Measurements from ENCODE around the gene TMEM252. TPM values are rescaled to one million over a fixed set of nuclear protein-coding genes. Genes with fewer than 3 reads are reported as not detected.

Gene TMEM252
- total RNA-seq, 5 donors from 2014 or later (not counting 1 experiment from before 2014, with no cell fraction given) = not detected

DNA sequence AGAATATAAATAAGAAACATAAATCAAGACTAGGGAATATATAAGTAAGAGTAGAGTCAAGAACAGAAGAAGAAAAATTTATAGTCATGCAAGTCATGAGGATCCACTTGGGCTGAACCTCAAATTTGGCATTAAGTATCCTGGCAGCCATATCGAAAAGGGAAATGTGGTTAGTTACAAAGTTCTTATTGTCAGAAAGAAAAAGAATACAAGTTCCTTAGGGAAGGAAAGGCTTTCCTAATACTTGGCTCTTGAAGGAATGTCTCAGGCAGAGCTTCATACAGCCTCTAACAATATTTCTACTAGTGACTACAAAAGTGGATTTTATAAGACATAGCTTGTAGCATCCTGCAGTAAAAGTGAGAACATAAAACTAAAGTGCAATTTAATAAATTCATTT is 45.4 kb downstream of the TMEM252 start:
- Mint-ChIP-seq H3K27me3 (peaks cover 7 to 23% of the 10 kb centered on the region in 2 donors), H3K4me1 (no peaks in the 10 kb centered on the region), H3K27ac (no peak overlapping the region), H3K4me3 (no peak overlapping the region), H3K9me3 (no peaks in the 10 kb centered on the region), H3K36me3 (no peaks in the 10 kb centered on the region)
- H3K27ac ChIP-seq (ENCODE audit: low read length) = no peak overlapping the region
- H3K4me1 ChIP-seq (ENCODE audit: control insufficient read depth in 1 of 2, extremely low read depth in 1 of 2, insufficient read depth in 2 of 2, low read length in 2 of 2) = no peaks in the 10 kb centered on the region
- no peak overlapping the region for H3K4me3 ChIP-seq (ENCODE audit: control insufficient read depth in 1 of 2, extremely low read depth in 1 of 2, low read length in 1 of 2)
- H3K9me3 ChIP-seq = no peaks in the 10 kb centered on the region
- no CpG with 5 or more reads among the region's 1 CpG for WGBS (ENCODE audit: insufficient coverage)
- H3K36me3 ChIP-seq (ENCODE audit: control insufficient read depth in 2 of 2, extremely low read depth in 1 of 2, insufficient read depth in 1 of 2, low read length in 1 of 2) = no peaks in the 10 kb centered on the region
- CTCF ChIA-PET = no interaction called here
- H3K27me3 ChIP-seq (replicated peaks in 1 of 2; ENCODE audit: control insufficient read depth in 2 of 2, extremely low read depth in 1 of 2, insufficient read depth in 2 of 2, low read length in 1 of 2) = no peaks in the 10 kb centered on the region
- no peak for ATAC-seq (replicated peaks in 1 of 4)
- POLR2A ChIA-PET = no interaction called here
- DNase-seq = no peak

DNA sequence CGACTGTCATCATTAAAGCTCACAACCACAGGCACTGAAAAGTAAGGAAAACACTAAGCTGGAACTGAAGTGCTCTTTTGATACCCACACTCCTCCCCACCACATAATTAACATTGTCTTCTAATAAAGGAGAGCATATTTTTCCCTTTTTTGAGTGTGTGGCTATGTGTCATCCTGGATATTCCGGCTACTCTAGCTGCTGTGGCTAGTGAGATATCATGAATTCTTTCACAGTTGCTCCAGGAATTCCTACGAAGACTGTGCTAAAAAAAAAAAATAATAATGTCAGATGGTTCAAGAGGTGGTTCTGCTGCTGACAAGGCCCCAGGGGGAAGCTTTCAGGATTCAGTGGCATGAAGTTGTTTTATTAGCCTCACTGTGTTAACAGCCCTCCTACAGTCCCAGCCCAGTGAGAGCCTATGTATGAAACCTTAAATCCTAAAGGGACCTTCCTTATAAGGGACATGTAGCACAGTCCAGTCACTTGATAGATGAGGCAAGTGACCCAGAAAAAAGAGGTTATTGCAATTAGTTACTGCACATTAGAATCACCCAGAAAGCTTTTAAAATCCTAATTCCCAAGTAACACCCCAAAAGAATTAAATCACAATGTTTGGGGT is 46.6 kb downstream of the TMEM252 start:
- H3K9me3 Mint-ChIP-seq = no peaks in the 10 kb centered on the region
- Histone ChIP-seq H3K36me3 (ENCODE audit: control insufficient read depth in 2 of 2, extremely low read depth in 1 of 2, insufficient read depth in 1 of 2, low read length in 1 of 2) (no peaks in the 10 kb centered on the region), H3K4me1 (ENCODE audit: control insufficient read depth in 1 of 2, extremely low read depth in 1 of 2, insufficient read depth in 2 of 2, low read length in 2 of 2) (no peaks in the 10 kb centered on the region), H3K9me3 (no peaks in the 10 kb centered on the region), H3K27ac (ENCODE audit: low read length) (no peak overlapping the region), H3K27me3 (replicated peaks in 1 of 2; ENCODE audit: control insufficient read depth in 2 of 2, extremely low read depth in 1 of 2, insufficient read depth in 2 of 2, low read length in 1 of 2) (no peaks in the 10 kb centered on the region), H3K4me3 (ENCODE audit: control insufficient read depth in 1 of 2, extremely low read depth in 1 of 2, low read length in 1 of 2) (no peak overlapping the region)
- CTCF ChIA-PET = interaction anchor here in 1 of 2 donors (0.7 kb wide), 1 partner anchor 14 kb away, joined by 3 read pairs; no protein-coding TSS in a partner anchor
- no peak overlapping the region for H3K4me3 Mint-ChIP-seq
- ATAC-seq (replicated peaks in 1 of 4) = no peak
- WGBS (ENCODE audit: insufficient coverage) = no CpG with 5 or more reads among the region's 3 CpGs
- peaks cover 7 to 23% of the 10 kb centered on the region in 2 donors for H3K27me3 Mint-ChIP-seq
- POLR2A ChIA-PET = no interaction called here
- no peaks in the 10 kb centered on the region for H3K36me3 Mint-ChIP-seq
- DNase-seq = no peak
- H3K27ac Mint-ChIP-seq = no peak overlapping the region
- H3K4me1 Mint-ChIP-seq = no peaks in the 10 kb centered on the region

DNA sequence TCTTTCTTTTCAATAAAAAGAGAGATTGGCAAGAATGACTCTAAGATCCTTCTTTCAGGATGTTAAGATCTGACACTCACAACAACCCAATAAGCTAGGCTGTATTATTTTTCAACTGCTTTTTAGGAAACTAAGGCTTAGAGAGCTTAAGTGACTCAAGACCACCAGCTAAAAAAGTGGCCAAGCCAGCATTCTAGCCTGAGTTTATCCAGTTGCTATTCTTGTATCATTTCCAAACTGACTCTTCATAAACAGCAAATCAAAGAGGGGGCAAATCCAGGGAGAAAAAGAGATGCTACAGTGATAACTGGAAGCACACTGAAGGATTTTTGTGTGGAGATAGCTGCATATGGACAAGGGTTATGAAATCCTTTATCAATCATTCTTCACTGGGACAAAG is 47.1 kb downstream of the TMEM252 start:
- H3K27ac ChIP-seq (ENCODE audit: low read length) = no peak overlapping the region
- H3K4me1 Mint-ChIP-seq = no peaks in the 10 kb centered on the region
- H3K9me3 Mint-ChIP-seq = no peaks in the 10 kb centered on the region
- ATAC-seq (replicated peaks in 1 of 4) = no peak
- no peak overlapping the region for H3K4me3 Mint-ChIP-seq
- peaks cover 7 to 23% of the 10 kb centered on the region in 2 donors for H3K27me3 Mint-ChIP-seq
- H3K27ac Mint-ChIP-seq = no peak overlapping the region
- no peak overlapping the region for H3K4me3 ChIP-seq (ENCODE audit: control insufficient read depth in 1 of 2, extremely low read depth in 1 of 2, low read length in 1 of 2)
- no peaks in the 10 kb centered on the region for H3K9me3 ChIP-seq
- DNase-seq = no peak
- no peaks in the 10 kb centered on the region for H3K36me3 Mint-ChIP-seq
- no peaks in the 10 kb centered on the region for H3K4me1 ChIP-seq (ENCODE audit: control insufficient read depth in 1 of 2, extremely low read depth in 1 of 2, insufficient read depth in 2 of 2, low read length in 2 of 2)
- POLR2A ChIA-PET = no interaction called here
- H3K36me3 ChIP-seq (ENCODE audit: control insufficient read depth in 2 of 2, extremely low read depth in 1 of 2, insufficient read depth in 1 of 2, low read length in 1 of 2) = no peaks in the 10 kb centered on the region
- no peaks in the 10 kb centered on the region for H3K27me3 ChIP-seq (replicated peaks in 1 of 2; ENCODE audit: control insufficient read depth in 2 of 2, extremely low read depth in 1 of 2, insufficient read depth in 2 of 2, low read length in 1 of 2)
- CTCF ChIA-PET = interaction anchor here in 1 of 2 donors (0.7 kb wide), 1 partner anchor 15 kb away, joined by 3 read pairs; no protein-coding TSS in a partner anchor

DNA sequence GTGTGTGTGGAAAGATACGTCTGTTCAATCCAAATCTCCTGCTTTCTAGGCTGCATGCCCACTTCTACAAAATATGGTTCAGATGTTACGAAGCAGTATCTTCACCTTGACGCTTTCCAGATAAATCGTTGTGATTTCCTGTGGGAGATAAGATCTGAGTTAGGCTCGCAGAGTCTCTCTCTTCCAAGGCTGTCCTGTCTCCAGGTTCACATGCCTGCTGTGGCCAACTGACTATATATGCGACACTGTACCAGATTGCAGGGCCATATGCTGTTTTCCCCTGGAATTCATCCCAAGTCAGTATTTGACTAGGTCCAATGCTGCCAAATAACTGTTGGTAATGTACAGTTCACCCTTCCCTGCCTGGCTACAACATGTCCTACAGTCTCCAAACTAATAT is 47.9 kb downstream of the TMEM252 start:
- Histone ChIP-seq H3K36me3 (ENCODE audit: control insufficient read depth in 2 of 2, extremely low read depth in 1 of 2, insufficient read depth in 1 of 2, low read length in 1 of 2) (no peaks in the 10 kb centered on the region), H3K4me1 (ENCODE audit: control insufficient read depth in 1 of 2, extremely low read depth in 1 of 2, insufficient read depth in 2 of 2, low read length in 2 of 2) (no peaks in the 10 kb centered on the region), H3K27me3 (replicated peaks in 1 of 2; ENCODE audit: control insufficient read depth in 2 of 2, extremely low read depth in 1 of 2, insufficient read depth in 2 of 2, low read length in 1 of 2) (no peaks in the 10 kb centered on the region), H3K9me3 (no peaks in the 10 kb centered on the region), H3K27ac (ENCODE audit: low read length) (no peak overlapping the region), H3K4me3 (ENCODE audit: control insufficient read depth in 1 of 2, extremely low read depth in 1 of 2, low read length in 1 of 2) (no peak overlapping the region)
- 39% methylated on average over 5 of the region's 6 CpGs for WGBS (ENCODE audit: insufficient coverage)
- CTCF ChIA-PET = interaction anchor here in 1 of 2 donors (0.6 kb wide), 1 partner anchor 18 kb away, joined by 3 read pairs; no protein-coding TSS in a partner anchor
- H3K4me3 Mint-ChIP-seq = no peak overlapping the region
- H3K36me3 Mint-ChIP-seq = no peaks in the 10 kb centered on the region
- no peak overlapping the region for H3K27ac Mint-ChIP-seq
- no peaks in the 10 kb centered on the region for H3K4me1 Mint-ChIP-seq
- no peaks in the 10 kb centered on the region for H3K9me3 Mint-ChIP-seq
- no peak for ATAC-seq (replicated peaks in 1 of 4)
- DNase-seq = no peak
- POLR2A ChIA-PET = interaction anchor here in 1 of 2 donors (0.6 kb wide), 1 partner anchor 206 kb away, joined by 5 read pairs; no protein-coding TSS in a partner anchor
- peaks cover 7 to 20% of the 10 kb centered on the region in 2 donors for H3K27me3 Mint-ChIP-seq

DNA sequence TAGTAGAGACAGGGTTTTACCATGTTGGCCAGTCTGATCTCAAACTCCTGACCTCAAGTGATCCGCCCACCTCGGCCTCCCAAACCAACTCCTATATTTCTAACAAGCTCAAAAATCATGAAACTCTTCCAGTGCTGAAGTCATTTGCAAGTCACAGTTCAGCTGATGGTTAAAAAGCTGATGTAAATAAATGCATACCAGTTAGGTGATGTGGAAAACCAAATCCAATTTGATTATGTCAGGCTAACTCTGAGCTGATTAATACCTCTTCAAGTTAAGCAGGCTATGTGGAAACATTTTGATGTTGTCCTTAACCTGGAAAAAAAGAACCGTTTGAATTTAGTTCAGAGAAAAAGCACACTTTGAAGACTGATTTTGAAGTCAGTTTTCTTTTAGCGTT is 51.0 kb downstream of the TMEM252 start:
- POLR2A ChIA-PET = no interaction called here
- Mint-ChIP-seq H3K27ac (no peak overlapping the region), H3K9me3 (peaks cover 5 to 12% (median 8%) of the 10 kb centered on the region in 3 donors), H3K4me3 (no peak overlapping the region), H3K4me1 (no peaks in the 10 kb centered on the region), H3K27me3 (peaks cover 9 to 15% of the 10 kb centered on the region in 2 donors), H3K36me3 (no peaks in the 10 kb centered on the region)
- Histone ChIP-seq H3K27me3 (replicated peaks in 1 of 2; ENCODE audit: control insufficient read depth in 2 of 2, extremely low read depth in 1 of 2, insufficient read depth in 2 of 2, low read length in 1 of 2) (no peaks in the 10 kb centered on the region), H3K4me1 (ENCODE audit: control insufficient read depth in 1 of 2, extremely low read depth in 1 of 2, insufficient read depth in 2 of 2, low read length in 2 of 2) (no peaks in the 10 kb centered on the region), H3K4me3 (ENCODE audit: control insufficient read depth in 1 of 2, extremely low read depth in 1 of 2, low read length in 1 of 2) (no peak overlapping the region), H3K9me3 (no peaks in the 10 kb centered on the region), H3K36me3 (ENCODE audit: control insufficient read depth in 2 of 2, extremely low read depth in 1 of 2, insufficient read depth in 1 of 2, low read length in 1 of 2) (no peaks in the 10 kb centered on the region), H3K27ac (ENCODE audit: low read length) (no peak overlapping the region)
- DNase-seq (no peak), ATAC-seq (replicated peaks in 1 of 4) (no peak)
- no CpG with 5 or more reads among the region's 4 CpGs for WGBS (ENCODE audit: insufficient coverage)
- CTCF ChIA-PET = no interaction called here

DNA sequence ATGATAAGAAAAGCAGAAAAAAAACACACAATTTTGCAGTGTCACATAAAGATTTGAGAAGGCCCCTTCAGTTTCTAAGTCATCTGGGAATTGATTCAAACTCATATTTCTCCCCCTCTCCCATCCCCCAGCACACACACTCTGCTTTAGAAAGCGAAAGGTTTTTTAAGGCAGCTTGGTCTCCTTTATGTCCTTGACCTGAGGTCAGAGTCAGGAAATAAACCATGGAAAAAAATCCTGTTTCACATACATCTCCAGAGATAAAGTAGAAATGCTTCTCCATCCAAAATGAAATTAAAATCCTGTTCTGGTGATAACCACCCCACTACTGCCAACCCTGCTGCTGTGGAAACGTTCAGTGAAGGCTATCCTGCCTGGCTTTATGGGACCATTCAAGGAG is 52.6 kb downstream of the TMEM252 start:
- Histone ChIP-seq H3K27me3 (replicated peaks in 1 of 2; ENCODE audit: control insufficient read depth in 2 of 2, extremely low read depth in 1 of 2, insufficient read depth in 2 of 2, low read length in 1 of 2) (peaks cover 0 to 2% of the 10 kb centered on the region in 2 experiments), H3K9me3 (no peaks in the 10 kb centered on the region), H3K4me1 (ENCODE audit: control insufficient read depth in 1 of 2, extremely low read depth in 1 of 2, insufficient read depth in 2 of 2, low read length in 2 of 2) (no peaks in the 10 kb centered on the region), H3K27ac (ENCODE audit: low read length) (no peak overlapping the region), H3K4me3 (ENCODE audit: control insufficient read depth in 1 of 2, extremely low read depth in 1 of 2, low read length in 1 of 2) (no peak overlapping the region), H3K36me3 (ENCODE audit: control insufficient read depth in 2 of 2, extremely low read depth in 1 of 2, insufficient read depth in 1 of 2, low read length in 1 of 2) (no peaks in the 10 kb centered on the region)
- ChIA-PET CTCF (no interaction called here), POLR2A (no interaction called here)
- no peaks in the 10 kb centered on the region for H3K4me1 Mint-ChIP-seq
- 100% methylated on average over 1 of the region's 2 CpGs for WGBS (ENCODE audit: insufficient coverage)
- no peak overlapping the region for H3K27ac Mint-ChIP-seq
- ATAC-seq (replicated peaks in 1 of 4) (no peak), DNase-seq (no peak)
- H3K27me3 Mint-ChIP-seq = peaks cover 9 to 17% of the 10 kb centered on the region in 2 donors
- no peaks in the 10 kb centered on the region for H3K36me3 Mint-ChIP-seq
- H3K4me3 Mint-ChIP-seq = no peak overlapping the region
- H3K9me3 Mint-ChIP-seq = peaks cover 7 to 12% (median 8%) of the 10 kb centered on the region in 3 donors
